ENCODE measurements around the gene CFAP20. TPM values are rescaled to one million over a fixed set of nuclear protein-coding genes. Genes with fewer than 3 reads are reported as not detected.

Gene CFAP20
- total and polyA plus RNA-seq, 2 of the 13 experiments (the other 11 are each of a cell fraction or from before 2014, with no cell fraction given): 73.1 to 87.4 TPM

- TF ChIP-seq PRDM4 (CRISPR knock-in tag; IDR thresholded peaks at IDR 0.05; ENCODE audit: borderline replicate concordance): no peak
- TF ChIP-seq SIN3A (IDR thresholded peaks at IDR 0.05; ENCODE audit: borderline replicate concordance, low read depth, low read length): peak; percentile 95
- TF ChIP-seq PCBP1 (IDR thresholded peaks at IDR 0.05; ENCODE audit: borderline replicate concordance, low read depth, low read length): peak; percentile 100
- peak; percentile 95 for TF ChIP-seq ZFY (CRISPR knock-in tag; IDR thresholded peaks at IDR 0.05)
- no peak; the same call in 1 of the 2 replicates for TF ChIP-seq ZNF703 (CRISPR knock-in tag; IDR thresholded peaks at IDR 0.05; ENCODE audit: borderline replicate concordance)
- peak; percentile 29; the same call in 1 of the 2 replicates for TF ChIP-seq MTERF4 (CRISPR knock-in tag; IDR thresholded peaks at IDR 0.05)
- no peak for TF ChIP-seq MBNL3 (CRISPR knock-in tag; conservative IDR thresholded peaks at IDR 0.05)
- TF ChIP-seq RBM39 (IDR thresholded peaks at IDR 0.05; ENCODE audit: low read depth, low read length, poor library complexity, severe bottlenecking): peak; percentile 98
- TF ChIP-seq ZBTB43 (CRISPR knock-in tag; conservative IDR thresholded peaks at IDR 0.05): no peak; the same call in 1 of the 2 replicates
- peak; percentile 66; the same call in 1 of the 2 replicates for TF ChIP-seq IRX3 (CRISPR knock-in tag; IDR thresholded peaks at IDR 0.05; ENCODE audit: borderline replicate concordance, low read depth)
- no peak for TF ChIP-seq ZNF101 (CRISPR knock-in tag; IDR thresholded peaks at IDR 0.05; ENCODE audit: borderline replicate concordance, low read depth)
- TF ChIP-seq ONECUT2 (CRISPR knock-in tag; IDR thresholded peaks at IDR 0.05): 0 out of 2 replicates have a peak, but pooled peaks have one; percentile 55
- no peak for TF ChIP-seq ZFP62 (CRISPR knock-in tag; IDR thresholded peaks at IDR 0.05)
- peak; percentile 92; the same call in 1 of the 2 replicates for TF ChIP-seq ZNF124 (CRISPR knock-in tag; IDR thresholded peaks at IDR 0.05)
- no peak for TF ChIP-seq TSC22D2 (CRISPR knock-in tag; IDR thresholded peaks at IDR 0.05; ENCODE audit: borderline replicate concordance)
- peak; percentile 61 for TF ChIP-seq ZNF546 (CRISPR knock-in tag; conservative IDR thresholded peaks at IDR 0.05)
- peak; percentile 82; the same call in 1 of the 2 replicates for TF ChIP-seq ZNF672 (CRISPR knock-in tag; IDR thresholded peaks at IDR 0.05)
- TF ChIP-seq THRA (CRISPR knock-in tag; IDR thresholded peaks at IDR 0.05; ENCODE audit: borderline replicate concordance): peak; percentile 60; the same call in 1 of the 2 replicates
- peak; percentile 66 for TF ChIP-seq CBX1 (IDR thresholded peaks at IDR 0.05; ENCODE audit: low read depth)
- TF ChIP-seq ZFAT (CRISPR knock-in tag; conservative IDR thresholded peaks at IDR 0.05): no peak; the same call in 1 of the 2 replicates
- 0 out of 2 replicates have a peak, but pooled peaks have one; percentile 85 for TF ChIP-seq PAX8 (CRISPR knock-in tag; IDR thresholded peaks at IDR 0.05; ENCODE audit: borderline replicate concordance)
- peak; percentile 89 for TF ChIP-seq IRF2 (CRISPR knock-in tag; IDR thresholded peaks at IDR 0.05)
- TF ChIP-seq SMC3 (IDR thresholded peaks at IDR 0.05; ENCODE audit: low read length): no peak
- TF ChIP-seq ZMYM3 (CRISPR knock-in tag; IDR thresholded peaks at IDR 0.05): peak; percentile 81
Measured at GRCh38 chr16:58129097-58129936, at the start of gene CFAP20 (continued).

Data from HepG2 (cell line).